Neural cell (in vitro differentiated cells): ENCODE results near the gene CRACR2B. TPM values are rescaled to one million over a fixed set of nuclear protein-coding genes. Genes with fewer than 3 reads are reported as not detected.

Experiments used
- H2AFZ ChIP-seq: fragments of 200-600, 300-800 bp; sonication (generic), shearing (Covaris generic); 2 replicates; pipeline ENCODE4 v1.6.0; 2014; ENCODE audit warnings: low read depth, mild to moderate bottlenecking, antibody characterized with exemption, low read length, moderate library complexity
- H3F3A ChIP-seq: fragments of 200-600 bp; shearing (Covaris generic); 2 replicates; pipeline ENCODE4 v1.6.1; 2016; ENCODE audit warnings: mild to moderate bottlenecking, moderate library complexity, mixed read lengths, antibody characterized with exemption, low read length; ENCODE audit not compliant: insufficient read depth, poor library complexity, severe bottlenecking
- H3K27ac ChIP-seq: fragments of 200-600, 300-800 bp; sonication (generic), shearing (Covaris generic); 2 replicates; pipeline ENCODE4 v1.5.1; 2014; ENCODE audit warnings: mild to moderate bottlenecking, low read length, moderate library complexity
- H3K27me3 ChIP-seq: fragments of 300-800, 200-600 bp; sonication (generic), shearing (Covaris generic); 2 replicates; pipeline ENCODE4 v1.6.0; 2014; ENCODE audit warnings: mild to moderate bottlenecking, low read depth, low read length, moderate library complexity; ENCODE audit not compliant: insufficient read depth
- H3K36me3 ChIP-seq: fragments of 300-800, 200-600 bp; sonication (generic), shearing (Covaris generic); 2 replicates; pipeline ENCODE4 v1.5.1; 2014; ENCODE audit warnings: mild to moderate bottlenecking, antibody characterized with exemption, low read length, moderate library complexity; ENCODE audit not compliant: insufficient read depth
- H3K4me2 ChIP-seq: fragments of 300-800, 200-600 bp; sonication (generic), shearing (Covaris generic); 2 replicates; pipeline ENCODE4 v1.6.0; 2014; ENCODE audit warnings: mild to moderate bottlenecking, low read length
- H3K4me3 ChIP-seq: fragments of 300-800, 200-600 bp; sonication (generic), shearing (Covaris generic); 2 replicates; pipeline ENCODE4 v1.5.1; 2014; ENCODE audit warnings: mild to moderate bottlenecking, low read length, moderate library complexity
- H3K79me2 ChIP-seq: fragments of 200-600 bp; shearing (Covaris generic); replicated peaks from 2 replicates; pipeline ENCODE4 v1.6.0; 2014; ENCODE audit warnings: mild to moderate bottlenecking, low read length, moderate library complexity; ENCODE audit not compliant: insufficient read depth
- H3K9ac ChIP-seq: fragments of 300-800, 200-600 bp; sonication (generic), shearing (Covaris generic); 2 replicates; pipeline ENCODE4 v1.6.1; 2016; ENCODE audit warnings: mild to moderate bottlenecking, low read length, mixed read lengths
- H3K9me2 ChIP-seq: fragments of 200-600 bp; shearing (Covaris generic); 2 replicates; pipeline ENCODE4 v1.6.1; 2016; ENCODE audit warnings: mild to moderate bottlenecking, low read length, mixed read lengths; ENCODE audit not compliant: insufficient read depth
- H3K9me3 ChIP-seq: fragments of 200-600, 300-800 bp; sonication (generic), shearing (Covaris generic); 2 replicates; pipeline ENCODE4 v1.6.1; 2016; ENCODE audit warnings: mild to moderate bottlenecking, mixed run types, low read length, moderate library complexity, mixed read lengths
- H4K20me1 ChIP-seq: fragments of 200-600 bp; shearing (Covaris generic); 2 replicates; pipeline ENCODE4 v1.6.1; 2016; ENCODE audit warnings: mild to moderate bottlenecking, mixed run types; ENCODE audit not compliant: insufficient read depth
- CTCF ChIP-seq: fragments of 450-650 bp; IDR thresholded peaks from 2 replicates; pipeline ENCODE4 v1.5.1; 2014; ENCODE audit warnings: antibody characterized with exemption, mild to moderate bottlenecking, moderate library complexity; ENCODE audit not compliant: poor library complexity, severe bottlenecking
- EP300 ChIP-seq: fragments of 450-650 bp; conservative IDR thresholded peaks from 2 replicates; pipeline ENCODE4 v1.6.1; 2014; ENCODE audit warnings: antibody characterized with exemption, mild to moderate bottlenecking, moderate library complexity; ENCODE audit not compliant: poor library complexity, severe bottlenecking
- EZH2 ChIP-seq: fragments of 200-600, 300-800 bp; shearing (Covaris generic), sonication (generic); IDR thresholded peaks from 2 replicates; pipeline ENCODE4 v1.6.1; 2014; ENCODE audit warnings: antibody characterized with exemption, low read length, borderline replicate concordance, mild to moderate bottlenecking; ENCODE audit not compliant: insufficient read depth, poor library complexity, severe bottlenecking
- MXI1 ChIP-seq: fragments of 450-650 bp; conservative IDR thresholded peaks from 2 replicates; pipeline ENCODE4 v1.6.1; 2014; ENCODE audit warnings: antibody characterized with exemption, mild to moderate bottlenecking; ENCODE audit not compliant: poor library complexity, severe bottlenecking
- POLR2AphosphoS5 ChIP-seq: IDR thresholded peaks from 2 replicates; pipeline ENCODE4 v1.6.1; 2012
- RAD21 ChIP-seq: fragments of 450-650 bp; conservative IDR thresholded peaks from 2 replicates; pipeline ENCODE4 v1.6.1; 2014; ENCODE audit warnings: antibody characterized with exemption, mild to moderate bottlenecking, moderate library complexity
- REST ChIP-seq: IDR thresholded peaks from 2 replicates; pipeline ENCODE4 v1.6.1; 2012; ENCODE audit warnings: borderline replicate concordance
- SMC3 ChIP-seq: fragments of 450-650 bp; conservative IDR thresholded peaks from 2 replicates; pipeline ENCODE4 v1.6.1; 2014; ENCODE audit warnings: antibody characterized with exemption, mild to moderate bottlenecking, moderate library complexity; ENCODE audit not compliant: poor library complexity
- TAF1 ChIP-seq: IDR thresholded peaks from 2 replicates; pipeline ENCODE4 v1.6.1; 2012; ENCODE audit warnings: low read depth
- polyA plus RNA-seq: library from polyadenylated mRNA; depleted of rRNA; stranded (reverse); fragments of >200 nt; gene quantifications from 2 replicates; pipeline ENCODE4 v1.2.3, GENCODE V29; 2014

Gene CRACR2B
- polyA plus RNA-seq, 1 donor from 2014 or later: 1.2 TPM

GRCh38 chr11:829847-830294 is 2.2 kb downstream of the CRACR2B start:
- no peaks in the 10 kb centered on the region for H3K9me3 ChIP-seq
- H2AFZ ChIP-seq: no peak overlapping the region
- H3K9ac ChIP-seq: peak overlapping the region; percentile 9
- H3K27me3 ChIP-seq: peaks cover 42% of the 10 kb centered on the region
- no peaks in the 10 kb centered on the region for H3K36me3 ChIP-seq
- peak overlapping the region; percentile 69 for H3K4me3 ChIP-seq
- TF ChIP-seq EZH2: no peak
- TF ChIP-seq POLR2AphosphoS5: no peak
- TF ChIP-seq REST: no peak
- TF ChIP-seq TAF1: no peak
- no peak for TF ChIP-seq SMC3
- TF ChIP-seq MXI1: no peak
- TF ChIP-seq RAD21: no peak
- TF ChIP-seq CTCF: no peak
- no peak for TF ChIP-seq EP300
- H4K20me1 ChIP-seq: no peaks in the 10 kb centered on the region
- H3F3A ChIP-seq: no peaks in the 10 kb centered on the region
- no peaks in the 10 kb centered on the region for H3K9me2 ChIP-seq
- no peaks in the 10 kb centered on the region for H3K79me2 ChIP-seq
- H3K27ac ChIP-seq: no peak overlapping the region
- no peak overlapping the region for H3K4me2 ChIP-seq

GRCh38 chr11:830295-831117 is 2.8 kb downstream of the CRACR2B start:
- Histone ChIP-seq H3K9me3 (no peaks in the 10 kb centered on the region), H3K4me2 (no peak overlapping the region), H3K79me2 (no peaks in the 10 kb centered on the region), H3K27ac (no peak overlapping the region), H3K27me3 (peaks cover 42% of the 10 kb centered on the region), H3K9me2 (no peaks in the 10 kb centered on the region), H3K9ac (peak overlapping the region; percentile 29), H3K4me3 (peak overlapping the region; percentile 69), H3F3A (no peaks in the 10 kb centered on the region), H4K20me1 (no peaks in the 10 kb centered on the region), H3K36me3 (no peaks in the 10 kb centered on the region), H2AFZ (no peak overlapping the region)
- no peak for TF ChIP-seq SMC3
- peak; percentile 27 for TF ChIP-seq POLR2AphosphoS5
